OCI-LY1 (cell line): ENCODE results near the gene MANBA.

ENCODE experiments used
- CTCF ChIP-seq: fragments of 200-600 bp; sonication (generic), shearing (Covaris generic); IDR thresholded peaks from 2 replicates; pipeline ENCODE4 v1.5.1; 2017; ENCODE audit warnings: mild to moderate bottlenecking, antibody characterized with exemption, low read length, moderate library complexity, mixed read lengths
- EZH2 ChIP-seq: fragments of 200-600 bp; sonication (generic), shearing (Covaris generic); IDR thresholded peaks from 2 replicates; pipeline ENCODE4 v1.8.0; 2017; ENCODE audit warnings: borderline replicate concordance, mixed run types, mild to moderate bottlenecking, antibody characterized with exemption, low read length, moderate library complexity, mixed read lengths

DNA sequence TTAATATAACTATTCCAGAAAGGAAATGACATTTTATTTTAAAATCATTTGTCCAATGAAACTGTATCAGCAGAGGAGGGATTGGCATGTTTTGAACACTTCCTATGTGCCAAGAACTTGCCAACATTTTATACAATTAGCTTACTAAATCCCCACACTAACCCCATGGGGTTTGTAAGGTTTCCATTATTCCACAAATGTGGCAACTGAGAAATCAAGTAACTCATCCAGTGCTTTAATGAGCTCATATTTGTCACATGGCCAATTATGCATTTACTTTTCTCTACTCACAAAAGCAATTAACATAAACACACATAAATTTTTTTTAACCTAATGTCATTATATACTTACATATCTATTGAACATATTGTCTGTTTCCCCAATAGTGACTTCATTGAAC lies 37.3 kb downstream of the MANBA start:
- no peak for TF ChIP-seq CTCF
- TF ChIP-seq EZH2, result no peak
